GM23338 (cell line): ENCODE measurements around the gene IRF8. TPM values are rescaled to one million over a fixed set of nuclear protein-coding genes. Genes with fewer than 3 reads are reported as not detected.

Experiments used
- ATAC-seq: fragments of 200-7000 bp; cut with Tn5 transposase; 3 replicates; pipeline ENCODE4 v1.9.1; 2020
- DNase-seq: peaks from one replicate; pipeline ENCODE4 v3.0.0-alpha.2; 2015; ENCODE audit warnings: low spot score
- H2AFZ ChIP-seq: fragments of 200-600 bp; sonication (generic); 2 replicates; pipeline ENCODE4 v1.8.0; 2016; ENCODE audit warnings: antibody characterized with exemption, mild to moderate bottlenecking, moderate library complexity
- H3F3A ChIP-seq: fragments of 200-600 bp; sonication (generic); replicated peaks from 2 replicates; pipeline ENCODE4 v1.8.0; 2017; ENCODE audit warnings: antibody characterized with exemption, mixed run types, low read depth
- H3K27ac ChIP-seq: fragments of 200-600 bp; sonication (generic); 2 replicates; pipeline ENCODE4 v1.6.1; 2016; ENCODE audit warnings: low read depth
- H3K27me3 ChIP-seq: fragments of 200-600 bp; sonication (generic); 2 replicates; pipeline ENCODE4 v1.8.0; 2016; ENCODE audit warnings: mild to moderate bottlenecking, mixed run types, moderate library complexity; ENCODE audit not compliant: insufficient read depth
- H3K36me3 ChIP-seq: fragments of 200-600 bp; sonication (generic); 2 replicates; pipeline ENCODE4 v1.8.0; 2016; ENCODE audit warnings: mild to moderate bottlenecking; ENCODE audit not compliant: insufficient read depth
- H3K4me1 ChIP-seq: fragments of 200-600 bp; sonication (generic); 2 replicates; pipeline ENCODE4 v1.8.0; 2016; ENCODE audit warnings: mild to moderate bottlenecking, moderate library complexity; ENCODE audit not compliant: insufficient read depth
- H3K4me2 ChIP-seq: fragments of 200-600 bp; sonication (generic); 2 replicates; pipeline ENCODE4 v1.7.1; 2017; ENCODE audit warnings: mixed run types
- H3K4me3 ChIP-seq: fragments of 200-600 bp; sonication (generic); 2 replicates; pipeline ENCODE4 v1.6.1; 2016; ENCODE audit warnings: mixed run types
- H3K79me2 ChIP-seq: fragments of 200-600 bp; sonication (generic); replicated peaks from 2 replicates; pipeline ENCODE4 v1.8.0; 2017; ENCODE audit warnings: mild to moderate bottlenecking; ENCODE audit not compliant: insufficient read depth
- H3K9me2 ChIP-seq: fragments of 200-600 bp; sonication (generic); 2 replicates; pipeline ENCODE4 v1.8.0; 2017; ENCODE audit not compliant: insufficient read depth
- H4K20me1 ChIP-seq: fragments of 200-600 bp; sonication (generic); replicated peaks from 2 replicates; pipeline ENCODE4 v1.8.0; 2017; ENCODE audit warnings: mild to moderate bottlenecking; ENCODE audit not compliant: insufficient read depth
- H3K27ac Mint-ChIP-seq: 2 replicates; pipeline ENCODE4 v1.8.0; 2020; ENCODE audit warnings: inconsistent platforms, mild to moderate bottlenecking, moderate library complexity, mixed read lengths
- H3K27me3 Mint-ChIP-seq: 3 replicates; pipeline ENCODE4 v1.8.0; 2022; ENCODE audit warnings: low read depth, mild to moderate bottlenecking, moderate library complexity, mixed read lengths, inconsistent platforms; ENCODE audit not compliant: insufficient read depth, poor library complexity
- H3K36me3 Mint-ChIP-seq: 3 replicates; pipeline ENCODE4 v1.8.0; 2021; ENCODE audit warnings: low read depth, mild to moderate bottlenecking, inconsistent platforms, moderate library complexity, mixed read lengths
- H3K4me1 Mint-ChIP-seq: 3 replicates; pipeline ENCODE4 v1.8.0; 2020; ENCODE audit warnings: mild to moderate bottlenecking, inconsistent platforms, mixed read lengths
- H3K4me3 Mint-ChIP-seq: 3 replicates; pipeline ENCODE4 v1.8.0; 2021; ENCODE audit warnings: moderate library complexity, mild to moderate bottlenecking, inconsistent platforms, mixed read lengths
- H3K9me3 Mint-ChIP-seq: 3 replicates; pipeline ENCODE4 v1.8.0; 2020; ENCODE audit warnings: moderate library complexity, mild to moderate bottlenecking, inconsistent platforms, mixed read lengths
- CREB1 ChIP-seq: fragments of 250-450 bp; sonication (Bioruptor Pico); IDR thresholded peaks from 2 replicates; pipeline ENCODE4 v1.5.0; 2020; ENCODE audit warnings: low read depth, mild to moderate bottlenecking, moderate library complexity
- CTCF ChIP-seq, 2 experiments: fragments of 200-600 bp in 1 of 2; sonication (generic) in 1 of 2; conservative IDR thresholded peaks; 2 replicates each; pipeline versions ENCODE4 v1.5.1 to v1.6.1; 2016 to 2017; ENCODE audit warnings: antibody characterized with exemption in 2 of 2, low read depth in 2 of 2, mild to moderate bottlenecking in 2 of 2, moderate library complexity in 1 of 2
- ETS1 ChIP-seq: IDR thresholded peaks from 2 replicates; pipeline ENCODE4 v1.6.1; 2016; ENCODE audit warnings: antibody characterized with exemption
- EZH2 ChIP-seq: fragments of 200-600 bp; sonication (generic); IDR thresholded peaks from one replicate; pipeline ENCODE4 v1.8.0; 2017; ENCODE audit warnings: antibody characterized with exemption, mild to moderate bottlenecking, low read depth; ENCODE audit not compliant: unreplicated experiment
- EZH2phosphoT487 ChIP-seq: fragments of 200-600 bp; sonication (generic); IDR thresholded peaks from one replicate; pipeline ENCODE4 v1.8.1; 2018; ENCODE audit warnings: antibody characterized with exemption; ENCODE audit not compliant: unreplicated experiment
- JUNB ChIP-seq: IDR thresholded peaks from one replicate; pipeline ENCODE4 v1.6.1; 2016; ENCODE audit warnings: antibody characterized with exemption; ENCODE audit not compliant: unreplicated experiment
- NANOG ChIP-seq: IDR thresholded peaks from 2 replicates; pipeline ENCODE4 v1.6.1; 2016; ENCODE audit warnings: antibody characterized with exemption, borderline replicate concordance
- POLR2AphosphoS5 ChIP-seq: IDR thresholded peaks from 2 replicates; pipeline ENCODE4 v1.6.1; 2016; ENCODE audit warnings: antibody characterized with exemption, low read depth
- REST ChIP-seq: IDR thresholded peaks from one replicate; pipeline ENCODE4 v1.6.1; 2018; ENCODE audit warnings: antibody characterized with exemption; ENCODE audit not compliant: unreplicated experiment
- STAT1 ChIP-seq: IDR thresholded peaks from one replicate; pipeline ENCODE4 v1.6.1; 2016; ENCODE audit warnings: antibody characterized with exemption; ENCODE audit not compliant: unreplicated experiment
- ZNF114 ChIP-seq: fragments of 250-450 bp; sonication (Bioruptor Pico); IDR thresholded peaks from 2 replicates; pipeline ENCODE4 v1.5.0; 2020; ENCODE audit warnings: mild to moderate bottlenecking, moderate library complexity
- ZNF331 ChIP-seq: fragments of 250-450 bp; sonication (Bioruptor Pico); IDR thresholded peaks from 2 replicates; pipeline ENCODE4 v1.5.0; 2020; ENCODE audit warnings: low read depth, mild to moderate bottlenecking, moderate library complexity
- ZNF462 ChIP-seq: fragments of 250-450 bp; sonication (Bioruptor Pico); IDR thresholded peaks from 2 replicates; pipeline ENCODE4 v1.5.0; 2020; ENCODE audit warnings: mild to moderate bottlenecking, moderate library complexity
- polyA plus RNA-seq: library from polyadenylated mRNA; unstranded; fragments of >200 nt; fragmentation: Nextera tagmentation; extraction: Ambion mirVana; gene quantifications from 2 replicates; pipeline ENCODE4 v1.2.1, GENCODE V29; 2016
- total RNA-seq: library from RNA; depleted of rRNA; stranded (reverse); fragments of >200 nt; shearing (Covaris generic); gene quantifications from 2 replicates; pipeline ENCODE4 v1.2.3, GENCODE V29; 2014

The IRF8 gene
- total and polyA plus RNA-seq, 2 experiments from 2014 or later: 0.47 to 2.8 TPM

- no peaks in the 10 kb centered on the region for H3K4me1 Mint-ChIP-seq
- no peak for DNase-seq
- no peak overlapping the region for H2AFZ ChIP-seq
- no peak overlapping the region for H3K4me3 ChIP-seq
- no peak overlapping the region for H3K4me2 ChIP-seq
- no peaks in the 10 kb centered on the region for H3K36me3 ChIP-seq
- TF ChIP-seq POLR2AphosphoS5 (no peak), ZNF114 (CRISPR knock-in tag) (no peak), STAT1 (no peak), EZH2phosphoT487 (no peak), JUNB (no peak), REST (no peak), CTCF (conservative IDR thresholded peaks at IDR 0.05; ENCODE audit: low read depth in 2 of 2) (no peak), ZNF462 (CRISPR knock-in tag) (no peak), EZH2 (no peak), NANOG (no peak), ZNF331 (no peak), CREB1 (no peak), ETS1 (no peak)
- no peaks in the 10 kb centered on the region; the same call in 2 of the 3 replicates for H3K9me3 Mint-ChIP-seq
- no peaks in the 10 kb centered on the region for H3F3A ChIP-seq
- H3K36me3 Mint-ChIP-seq: no peaks in the 10 kb centered on the region
- no peaks in the 10 kb centered on the region for H3K27me3 ChIP-seq
- no peaks in the 10 kb centered on the region for H3K79me2 ChIP-seq
- H3K9me2 ChIP-seq: no peaks in the 10 kb centered on the region
- H3K4me3 Mint-ChIP-seq: no peak overlapping the region
- peaks cover 8% of the 10 kb centered on the region for H3K27me3 Mint-ChIP-seq
- H3K27ac Mint-ChIP-seq: no peak overlapping the region
- no peaks in the 10 kb centered on the region for H3K4me1 ChIP-seq
- no peak for ATAC-seq
- H3K27ac ChIP-seq: no peak overlapping the region
- H4K20me1 ChIP-seq: no peaks in the 10 kb centered on the region
Measured at GRCh38 chr16:85881436-85881835, 17.5 kb upstream of the IRF8 start.
